HEK293 (cell line): ENCODE results near the gene CFAP73.

Experiments used
- CTCF ChIA-PET: fragments of 350-600 bp; formaldehyde crosslinking; extraction: SDS; loops from one replicate; lab custom pipeline; 2021; ENCODE audit warnings: antibody characterized with exemption; lab: Yijun Ruan, JAX
- POLR2A ChIA-PET: fragments of 300-600 bp; formaldehyde crosslinking; extraction: SDS; loops from one replicate; lab custom pipeline; 2020; ENCODE audit warnings: antibody characterized with exemption, inconsistent platforms; lab: Yijun Ruan, JAX
- H3K27ac ChIP-seq: fragments of 200-500 bp; sonication (Bioruptor generic); 2 replicates; pipeline ENCODE4 v1.5.1; 2014; ENCODE audit warnings: low read depth, low read length, control low read depth, inconsistent platforms; ENCODE audit errors: extremely low read depth
- H3K36me3 ChIP-seq, 2 experiments: fragments of 200-500 bp in 1 of 2; sonication (Bioruptor generic) in 1 of 2; 1 replicate in 1 of 2; 2 replicates in 1 of 2; pipeline ENCODE4 v1.5.1; 2014 to 2017; ENCODE audit warnings: inconsistent platforms in 2 of 2, low read length in 2 of 2; ENCODE audit not compliant: control insufficient read depth in 2 of 2, insufficient read depth in 1 of 2
- H3K4me1 ChIP-seq: fragments of 200-500 bp; sonication (Bioruptor generic); 2 replicates; pipeline ENCODE4 v1.5.1; 2014; ENCODE audit warnings: mild to moderate bottlenecking, low read length, inconsistent platforms; ENCODE audit not compliant: control insufficient read depth, insufficient read depth
- H3K4me3 ChIP-seq: 2 replicates; pipeline ENCODE4 v1.5.1; 2011; ENCODE audit warnings: low read depth, mild to moderate bottlenecking, control low read depth, low read length, moderate library complexity
- H3K9me3 ChIP-seq: fragments of 200-500 bp; sonication (Bioruptor generic); 2 replicates; pipeline ENCODE4 v1.5.1; 2014; ENCODE audit warnings: low read depth, low read length, inconsistent platforms; ENCODE audit not compliant: control insufficient read depth, insufficient read depth
- GLIS1 ChIP-seq: fragments of 450-650 bp; formaldehyde crosslinking; IDR thresholded peaks from 2 replicates; pipeline ENCODE4 v1.5.1; 2016; ENCODE audit warnings: missing biosample characterization, missing genetic modification characterization
- KLF16 ChIP-seq: fragments of 450-650 bp; formaldehyde crosslinking; IDR thresholded peaks from 2 replicates; pipeline ENCODE4 v1.5.1; 2017; ENCODE audit warnings: missing biosample characterization, missing genetic modification characterization
- KLF8 ChIP-seq: fragments of 450-650 bp; formaldehyde crosslinking; IDR thresholded peaks from 2 replicates; pipeline ENCODE4 v1.5.1; 2016; ENCODE audit warnings: missing biosample characterization, missing genetic modification characterization
- PATZ1 ChIP-seq: fragments of 450-650 bp; formaldehyde crosslinking; IDR thresholded peaks from 2 replicates; pipeline ENCODE4 v1.5.1; 2016; ENCODE audit warnings: missing biosample characterization, missing genetic modification characterization
- PRDM1 ChIP-seq: fragments of 450-650 bp; formaldehyde crosslinking; IDR thresholded peaks from 2 replicates; pipeline ENCODE4; 2016; ENCODE audit warnings: missing biosample characterization, missing genetic modification characterization
- RBAK ChIP-seq: fragments of 450-650 bp; formaldehyde crosslinking; IDR thresholded peaks from 2 replicates; pipeline ENCODE4 v1.5.1; 2016; ENCODE audit warnings: missing biosample characterization, missing genetic modification characterization
- SCRT2 ChIP-seq: fragments of 450-650 bp; formaldehyde crosslinking; IDR thresholded peaks from 2 replicates; pipeline ENCODE4 v1.5.1; 2016; ENCODE audit warnings: missing biosample characterization, missing genetic modification characterization
- SP2 ChIP-seq: fragments of 450-650 bp; formaldehyde crosslinking; IDR thresholded peaks from 2 replicates; pipeline ENCODE4 v1.5.1; 2016; ENCODE audit warnings: missing biosample characterization, missing genetic modification characterization
- ZBTB1 ChIP-seq: fragments of 450-650 bp; formaldehyde crosslinking; IDR thresholded peaks from 2 replicates; pipeline ENCODE4 v1.5.1; 2016; ENCODE audit warnings: missing biosample characterization, missing genetic modification characterization
- ZFHX2 ChIP-seq: fragments of 450-650 bp; formaldehyde crosslinking; conservative IDR thresholded peaks from 2 replicates; pipeline ENCODE4 v1.5.1; 2016; ENCODE audit warnings: missing biosample characterization, missing genetic modification characterization
- ZFP41 ChIP-seq: fragments of 450-650 bp; formaldehyde crosslinking; IDR thresholded peaks from 2 replicates; pipeline ENCODE4 v1.5.1; 2016; ENCODE audit warnings: missing biosample characterization, missing genetic modification characterization, borderline replicate concordance
- ZNF514 ChIP-seq: fragments of 450-650 bp; formaldehyde crosslinking; IDR thresholded peaks from 2 replicates; pipeline ENCODE4 v1.5.1; 2016; ENCODE audit warnings: missing biosample characterization, missing genetic modification characterization
- ZNF664 ChIP-seq: fragments of 450-650 bp; formaldehyde crosslinking; IDR thresholded peaks from 2 replicates; pipeline ENCODE4 v1.5.1; 2016; ENCODE audit warnings: missing biosample characterization, missing genetic modification characterization
- ZNF76 ChIP-seq: fragments of 450-650 bp; formaldehyde crosslinking; IDR thresholded peaks from 2 replicates; pipeline ENCODE4; 2016; ENCODE audit warnings: low read depth, missing biosample characterization, missing genetic modification characterization, borderline replicate concordance
- ZNF768 ChIP-seq: fragments of 450-650 bp; formaldehyde crosslinking; IDR thresholded peaks from 2 replicates; pipeline ENCODE4 v1.5.1; 2018; ENCODE audit warnings: missing biosample characterization, mild to moderate bottlenecking, missing genetic modification characterization
- TF ChIP-seq, protein P1 (sequence below): fragments of 450-650 bp; formaldehyde crosslinking; IDR thresholded peaks from 2 replicates; pipeline ENCODE4 v1.5.1; 2016; ENCODE audit warnings: missing biosample characterization, missing genetic modification characterization

Gene CFAP73

GRCh38 chr12:113186033-113186365 is 36.5 kb downstream of the CFAP73 start:
- POLR2A ChIA-PET: interaction anchor here (0.5 to 2.3 kb wide), 10 partner anchors 8 to 236 kb away, joined by 3 to 12 read pairs (median 5); partner anchors contain the start of genes SDSL and TPCN1
- peaks cover 18 to 48% of the 10 kb centered on the region in 2 experiments; a peak in 2 of 3 replicates for H3K36me3 ChIP-seq
- peak; percentile 46; the same call in 1 of the 2 replicates for TF ChIP-seq ZNF664 (tag by site-specific recombination)
- TF ChIP-seq, protein P1, sequence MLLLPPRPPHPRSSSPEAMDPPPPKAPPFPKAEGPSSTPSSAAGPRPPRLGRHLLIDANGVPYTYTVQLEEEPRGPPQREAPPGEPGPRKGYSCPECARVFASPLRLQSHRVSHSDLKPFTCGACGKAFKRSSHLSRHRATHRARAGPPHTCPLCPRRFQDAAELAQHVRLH (tag by site-specific recombination): peak; percentile 28
- TF ChIP-seq ZNF514: no peak
- peak; percentile 55 for TF ChIP-seq GLIS1
- TF ChIP-seq, all 188 proteins: peak for 3
- peak overlapping the region; percentile 94; the same call in 1 of the 2 replicates for H3K27ac ChIP-seq
- no peaks in the 10 kb centered on the region for H3K9me3 ChIP-seq
- H3K4me3 ChIP-seq: peak overlapping the region; percentile 99
- CTCF ChIA-PET: interaction anchor here (1.1 to 1.8 kb wide), 2 partner anchors 12 to 37 kb away, joined by 3 to 9 read pairs; no protein-coding TSS in a partner anchor
- peaks cover 3% of the 10 kb centered on the region; the same call in 1 of the 2 replicates for H3K4me1 ChIP-seq

- no peak overlapping the region for H3K27ac ChIP-seq
- no peaks in the 10 kb centered on the region for H3K9me3 ChIP-seq
- no peak overlapping the region for H3K4me3 ChIP-seq
- CTCF ChIA-PET: interaction anchor here (0.6 to 1.8 kb wide), 6 partner anchors 8 to 1290 kb away, joined by 3 to 9 read pairs (median 4); no protein-coding TSS in a partner anchor
- H3K36me3 ChIP-seq: peaks cover 13 to 52% of the 10 kb centered on the region in 2 experiments; a peak in 2 of 3 replicates
- peaks cover 3% of the 10 kb centered on the region; the same call in 1 of the 2 replicates for H3K4me1 ChIP-seq
- TF ChIP-seq ZBTB1 (no peak), ZNF768 (peak; percentile 84)
- POLR2A ChIA-PET: interaction anchor here (0.5 to 2.2 kb wide), 4 partner anchors 10 to 35 kb away, joined by 3 to 12 read pairs (median 4); partner anchors contain the start of gene TPCN1
Observed at GRCh38 chr12:113186666-113187325, 37.3 kb downstream of the CFAP73 start.

GRCh38 chr12:113189361-113189760 is 39.8 kb downstream of the CFAP73 start:
- Histone ChIP-seq H3K27ac (no peak overlapping the region), H3K4me3 (no peak overlapping the region), H3K9me3 (no peaks in the 10 kb centered on the region), H3K4me1 (peaks cover 3% of the 10 kb centered on the region; the same call in 1 of the 2 replicates), H3K36me3 (peaks cover 13 to 51% of the 10 kb centered on the region in 2 experiments; a peak in 2 of 3 replicates)
- POLR2A ChIA-PET: interaction anchor here (0.6 kb wide), 1 partner anchor 126 kb away, joined by 3 read pairs; no protein-coding TSS in a partner anchor
- TF ChIP-seq SCRT2 (tag by site-specific recombination) (peak; percentile 41; the same call in 1 of the 2 replicates), ZNF76 (no peak), PATZ1 (tag by site-specific recombination) (no peak), ZFP41 (tag by site-specific recombination) (no peak), KLF8 (tag by site-specific recombination) (no peak), RBAK (tag by site-specific recombination) (no peak), ZFHX2 (tag by site-specific recombination) (no peak)
- CTCF ChIA-PET: interaction anchor here (0.8 kb wide), 1 partner anchor 15 kb away, joined by 4 read pairs; no protein-coding TSS in a partner anchor

DNA sequence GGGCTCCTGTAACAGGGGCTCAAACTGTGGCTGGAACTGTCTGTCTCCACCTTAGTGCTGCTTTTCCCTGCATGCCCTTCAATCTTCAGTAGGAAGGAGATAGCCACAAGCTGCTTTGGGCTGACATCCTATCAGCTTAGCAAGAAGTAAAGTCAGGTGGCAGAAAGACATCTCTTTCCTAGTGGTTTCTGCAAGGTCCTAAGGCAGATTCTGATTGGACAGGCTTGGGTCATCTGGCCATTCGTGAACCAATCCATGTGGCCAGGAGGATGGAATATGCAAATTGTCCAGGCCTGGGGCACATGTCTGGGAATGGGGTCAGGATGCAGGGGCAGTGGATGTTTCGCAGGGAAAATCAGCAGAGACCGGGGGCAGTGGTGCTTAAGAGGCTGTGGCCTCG is 41.2 kb downstream of the CFAP73 start:
- Histone ChIP-seq H3K4me3 (no peak overlapping the region), H3K4me1 (peaks cover 3% of the 10 kb centered on the region; the same call in 1 of the 2 replicates), H3K36me3 (peaks cover 13 to 51% of the 10 kb centered on the region in 2 experiments; a peak in 2 of 3 replicates), H3K9me3 (no peaks in the 10 kb centered on the region), H3K27ac (no peak overlapping the region)
- CTCF ChIA-PET: interaction anchor here (1.4 kb wide), 1 partner anchor 234 kb away, joined by 5 read pairs; no protein-coding TSS in a partner anchor
- POLR2A ChIA-PET: interaction anchor here (1.0 kb wide), 1 partner anchor 31 kb away, joined by 3 read pairs; the partner anchor contains the start of gene TPCN1
- TF ChIP-seq SP2 (tag by site-specific recombination) (peak; percentile 48), PRDM1 (tag by site-specific recombination) (no peak), KLF16 (tag by site-specific recombination) (no peak)
